K562 (cell line): ENCODE measurements around the gene ZNF772.

ENCODE experiments used
- EZH2 ChIP-seq: IDR thresholded peaks from 2 replicates; pipeline ENCODE4 v1.6.1; 2012; ENCODE audit warnings: low read depth, mild to moderate bottlenecking, inconsistent platforms, low read length, borderline replicate concordance
- SMARCE1 ChIP-seq: fragments of 450-650 bp; IDR thresholded peaks from 2 replicates; pipeline ENCODE4 v1.7.1; 2016; ENCODE audit warnings: mild to moderate bottlenecking
- TF ChIP-seq, protein P1 (sequence below): fragments of 250-450 bp; sonication (Bioruptor Pico); IDR thresholded peaks from 2 replicates; pipeline ENCODE4 v1.4.0; 2020; ENCODE audit warnings: mild to moderate bottlenecking

DNA sequence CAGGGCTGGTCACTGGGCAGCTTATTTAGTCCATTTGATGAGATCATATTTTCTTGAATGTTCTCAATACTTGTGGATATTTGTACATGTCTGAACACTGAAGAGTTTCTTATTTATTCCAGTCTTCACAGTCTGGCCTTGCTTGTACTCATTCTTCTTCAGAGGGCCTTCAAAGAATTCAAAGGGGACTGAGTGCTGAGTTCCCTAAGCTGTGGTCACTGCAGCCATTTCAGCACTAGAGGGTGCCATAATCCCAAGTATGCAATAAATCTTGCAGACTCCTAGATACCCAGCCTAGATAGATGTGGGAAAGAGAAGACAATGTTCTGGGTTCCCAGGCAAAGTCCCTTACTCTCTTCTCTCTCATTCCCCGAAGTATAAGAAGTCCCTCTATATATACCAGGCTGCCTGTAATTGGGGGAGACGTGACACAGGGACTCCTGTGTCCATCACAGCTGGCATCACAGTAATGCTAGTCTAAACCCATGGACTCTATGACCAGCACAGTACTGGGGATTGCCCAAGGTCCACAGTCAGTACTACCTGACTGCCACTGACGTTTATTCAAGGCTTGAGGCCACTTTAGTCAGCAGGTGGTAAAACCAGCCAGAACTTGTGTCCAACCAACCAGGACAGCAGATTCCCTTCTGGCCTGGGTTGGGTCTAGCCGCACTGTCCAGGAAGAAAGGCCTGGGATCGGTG lies 11.5 kb downstream of the ZNF772 start:
- TF ChIP-seq SMARCE1: no peak
- TF ChIP-seq EZH2: no peak
- TF ChIP-seq, protein P1, sequence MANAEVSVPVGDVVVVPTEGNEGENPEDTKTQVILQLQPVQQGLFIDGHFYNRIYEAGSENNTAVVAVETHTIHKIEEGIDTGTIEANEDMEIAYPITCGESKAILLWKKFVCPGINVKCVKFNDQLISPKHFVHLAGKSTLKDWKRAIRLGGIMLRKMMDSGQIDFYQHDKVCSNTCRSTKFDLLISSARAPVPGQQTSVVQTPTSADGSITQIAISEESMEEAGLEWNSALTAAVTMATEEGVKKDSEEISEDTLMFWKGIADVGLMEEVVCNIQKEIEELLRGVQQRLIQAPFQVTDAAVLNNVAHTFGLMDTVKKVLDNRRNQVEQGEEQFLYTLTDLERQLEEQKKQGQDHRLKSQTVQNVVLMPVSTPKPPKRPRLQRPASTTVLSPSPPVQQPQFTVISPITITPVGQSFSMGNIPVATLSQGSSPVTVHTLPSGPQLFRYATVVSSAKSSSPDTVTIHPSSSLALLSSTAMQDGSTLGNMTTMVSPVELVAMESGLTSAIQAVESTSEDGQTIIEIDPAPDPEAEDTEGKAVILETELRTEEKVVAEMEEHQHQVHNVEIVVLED (CRISPR knock-in tag): no peak
